GM08714 (cell line): Measurements from ENCODE around the gene PHLPP1.

Experiments used
- H3K4me3 ChIP-seq: fragments of 200-500 bp; sonication (Bioruptor generic); 2 replicates; pipeline ENCODE4 v1.5.1; 2014; ENCODE audit warnings: mild to moderate bottlenecking, low read length, inconsistent platforms
- ZNF274 ChIP-seq: IDR thresholded peaks from 2 replicates; pipeline ENCODE4 v1.6.1; 2012; ENCODE audit warnings: mild to moderate bottlenecking, low read depth, low read length

The PHLPP1 gene

GRCh38 chr18:62810682-62811081 lies 95.3 kb downstream of the PHLPP1 start:
- no peak for TF ChIP-seq ZNF274

GRCh38 chr18:62811674-62812073 lies 96.3 kb downstream of the PHLPP1 start:
- TF ChIP-seq ZNF274: no peak
- H3K4me3 ChIP-seq: no peak overlapping the region

More at GRCh38 chr18:62810682-62811081, 95.3 kb downstream of the PHLPP1 start:
- H3K4me3 ChIP-seq: no peak overlapping the region

DNA sequence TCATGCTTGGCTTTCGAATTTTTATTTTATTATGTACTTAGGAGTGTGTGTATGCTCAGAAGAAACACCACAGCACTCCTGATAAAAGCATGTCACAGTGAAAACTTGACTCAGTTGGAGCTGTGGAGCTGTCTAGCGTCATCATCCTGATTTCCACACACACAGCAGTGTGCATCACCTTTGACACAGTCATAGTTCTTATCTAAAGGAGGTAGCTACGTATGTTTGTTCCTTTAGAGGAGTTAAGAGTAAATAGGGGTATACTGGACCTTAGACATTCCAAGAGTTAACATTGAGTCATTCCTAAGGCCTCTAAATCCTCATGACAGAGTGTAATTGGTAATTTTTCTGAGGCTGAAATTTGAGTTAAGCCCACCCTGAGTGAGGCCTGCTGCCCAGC lies 96.9 kb downstream of the PHLPP1 start:
- no peak for TF ChIP-seq ZNF274
- no peak overlapping the region for H3K4me3 ChIP-seq

DNA sequence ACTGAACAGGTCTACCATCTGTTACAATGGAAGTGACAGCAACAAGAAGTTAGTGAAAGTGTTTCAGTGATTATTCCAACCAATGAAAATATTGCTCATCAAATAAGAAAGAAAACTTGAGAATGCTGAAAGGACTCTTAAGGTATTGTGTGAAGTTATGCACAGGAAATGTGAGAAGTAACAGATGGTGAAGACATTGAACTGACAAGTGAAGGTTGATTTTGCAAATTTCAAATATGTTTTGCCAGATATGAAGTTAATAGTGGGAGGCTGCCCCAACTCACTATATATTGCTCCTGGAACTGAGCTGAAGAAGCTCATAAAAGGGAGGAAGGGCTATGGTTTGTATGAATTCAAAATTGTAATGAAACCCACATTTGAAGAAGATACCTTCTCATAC lies 97.5 kb downstream of the PHLPP1 start:
- no peak for TF ChIP-seq ZNF274
- H3K4me3 ChIP-seq: no peak overlapping the region

DNA sequence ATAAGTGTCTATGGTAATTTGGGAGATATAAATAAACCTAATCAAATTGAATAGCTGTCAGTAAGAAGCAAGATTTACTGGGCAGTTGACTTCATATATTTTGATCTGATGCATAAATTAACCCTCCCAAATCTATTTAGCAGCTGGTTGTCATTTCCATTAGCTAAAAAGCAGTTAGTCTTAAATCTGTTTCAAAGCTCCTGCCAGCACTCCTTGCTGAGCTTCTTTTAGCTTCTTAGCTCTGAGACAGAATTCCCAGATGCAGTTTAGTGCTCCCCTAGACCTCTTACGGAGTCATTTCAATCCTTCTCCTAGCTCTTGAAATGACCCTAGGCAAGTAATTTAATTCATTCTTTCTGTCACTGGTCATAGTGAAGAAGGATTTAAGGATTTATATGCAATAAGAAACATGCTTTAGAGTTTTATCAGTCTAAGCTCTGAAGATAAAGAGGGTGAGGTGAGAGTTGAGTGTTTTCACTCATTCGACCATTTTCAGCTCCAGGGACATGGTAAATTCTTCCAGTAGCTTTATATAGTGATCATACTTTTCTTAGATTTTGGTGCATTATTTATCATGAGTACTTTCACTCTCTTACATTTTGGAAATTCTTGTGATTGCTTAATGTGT lies 98.9 kb downstream of the PHLPP1 start:
- H3K4me3 ChIP-seq: no peak overlapping the region

GRCh38 chr18:62825382-62825781 lies 110.0 kb downstream of the PHLPP1 start:
- no peak for TF ChIP-seq ZNF274
- H3K4me3 ChIP-seq: no peak overlapping the region

More for the DNA sequence above, 98.9 kb downstream of the PHLPP1 start:
- no peak for TF ChIP-seq ZNF274

DNA sequence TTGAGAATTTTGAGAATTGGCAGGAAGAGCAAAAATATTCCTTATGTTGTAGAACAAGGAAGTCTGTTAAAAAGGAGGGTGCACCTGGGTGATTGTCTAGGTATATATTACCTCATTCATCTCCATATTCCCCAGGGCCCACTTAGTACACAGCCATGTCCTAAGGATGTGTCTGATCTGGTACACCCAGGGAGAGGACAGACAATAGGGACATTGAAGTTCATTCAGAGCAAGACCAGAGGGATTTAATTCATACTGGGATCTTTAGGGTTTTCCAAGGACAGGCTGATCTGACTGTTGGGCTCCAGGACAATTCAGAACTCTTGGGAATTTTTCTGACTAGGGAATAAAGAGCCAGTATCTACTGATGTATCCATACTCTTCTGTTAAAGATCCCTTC lies 112.1 kb downstream of the PHLPP1 start:
- H3K4me3 ChIP-seq: no peak overlapping the region
- TF ChIP-seq ZNF274: no peak

DNA sequence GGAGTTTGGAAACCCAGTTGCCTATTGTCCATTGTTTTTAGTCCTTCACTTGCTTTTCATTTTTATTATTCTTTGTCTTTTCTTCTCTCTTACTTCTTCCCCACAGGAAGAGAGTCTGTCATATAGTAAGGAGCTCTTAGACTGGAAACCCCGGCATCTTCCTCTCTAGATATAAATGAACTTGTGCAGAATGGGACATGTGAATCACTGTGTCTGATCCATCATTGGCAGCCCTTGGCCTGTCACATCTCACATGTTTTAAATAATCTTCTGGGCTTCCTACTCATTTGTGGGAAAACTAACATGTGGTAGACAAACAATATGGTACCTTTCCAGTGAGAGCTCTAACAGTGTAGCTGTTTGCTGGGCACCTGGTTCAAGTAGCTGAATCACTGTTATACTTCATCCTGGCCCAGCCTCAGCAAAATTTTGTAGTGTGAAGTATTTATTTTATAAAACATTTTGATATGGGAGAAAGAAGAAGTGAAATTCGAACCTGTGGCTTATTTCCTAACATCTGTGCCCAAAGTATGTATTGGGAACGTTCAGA lies 112.8 kb downstream of the PHLPP1 start:
- no peak for TF ChIP-seq ZNF274

GRCh38 chr18:62828852-62829251 lies 113.5 kb downstream of the PHLPP1 start:
- no peak overlapping the region for H3K4me3 ChIP-seq
- TF ChIP-seq ZNF274: no peak

More for the DNA sequence above, 112.8 kb downstream of the PHLPP1 start:
- no peak overlapping the region for H3K4me3 ChIP-seq

GRCh38 chr18:62829936-62830335 lies 114.6 kb downstream of the PHLPP1 start:
- no peak for TF ChIP-seq ZNF274
- no peak overlapping the region for H3K4me3 ChIP-seq

GRCh38 chr18:62832282-62832681 lies 116.9 kb downstream of the PHLPP1 start:
- no peak for TF ChIP-seq ZNF274
- no peak overlapping the region for H3K4me3 ChIP-seq

GRCh38 chr18:62833494-62833893 lies 118.2 kb downstream of the PHLPP1 start:
- TF ChIP-seq ZNF274: no peak
- no peak overlapping the region for H3K4me3 ChIP-seq

GRCh38 chr18:62834715-62835114 lies 119.4 kb downstream of the PHLPP1 start:
- TF ChIP-seq ZNF274: no peak
- no peak overlapping the region for H3K4me3 ChIP-seq

- H3K4me3 ChIP-seq: no peak overlapping the region
- no peak for TF ChIP-seq ZNF274
These were observed 121.7 kb downstream of the PHLPP1 start for GRCh38 chr18:62837011-62837410.

GRCh38 chr18:62838475-62839098 lies 123.2 kb downstream of the PHLPP1 start:
- no peak overlapping the region for H3K4me3 ChIP-seq
- TF ChIP-seq ZNF274: no peak

DNA sequence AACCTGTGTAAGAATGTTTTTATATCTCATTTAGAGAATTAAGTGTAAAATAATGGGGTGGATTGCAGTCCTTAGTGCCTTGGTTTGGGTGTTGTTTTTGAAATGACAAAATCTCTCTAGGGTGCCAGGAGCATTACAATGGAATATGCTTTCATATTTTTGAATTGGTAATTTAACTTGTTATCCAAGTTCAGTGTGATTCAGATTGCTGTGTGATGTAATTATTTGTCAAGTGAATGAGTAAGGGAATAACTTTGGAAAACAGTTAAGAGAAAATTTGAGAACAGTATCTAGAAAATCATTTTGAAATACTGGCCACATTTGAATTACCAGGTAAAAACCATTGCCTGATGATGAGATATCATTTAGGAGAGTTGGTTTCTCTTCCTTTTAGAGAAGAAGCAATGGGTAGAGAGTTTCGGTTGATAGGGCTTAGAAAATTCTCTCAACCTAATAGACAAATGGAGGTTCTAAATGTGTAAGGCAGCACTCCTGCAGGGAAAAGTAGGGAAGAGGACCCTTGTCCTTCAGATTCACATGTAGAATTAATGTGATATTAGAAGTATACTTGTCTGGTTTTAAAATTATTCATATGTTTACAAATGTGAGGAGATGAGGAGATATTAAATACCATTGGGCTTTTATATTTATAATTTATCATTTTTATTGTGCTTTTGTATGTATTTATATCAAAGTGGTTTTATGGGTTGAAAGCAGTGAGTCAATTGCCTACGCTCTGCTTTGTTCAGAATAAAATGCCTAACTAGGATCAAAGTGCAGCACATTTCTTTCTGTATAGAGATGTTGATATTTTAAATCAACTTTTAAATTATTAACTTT lies 124.8 kb downstream of the PHLPP1 start:
- TF ChIP-seq ZNF274: no peak
- no peak overlapping the region for H3K4me3 ChIP-seq
